CD14-positive monocyte (primary cell): Measurements from ENCODE around the gene MYO5B. TPM values are rescaled to one million over a fixed set of nuclear protein-coding genes. Genes with fewer than 3 reads are reported as not detected.

Experiments
- DNase-seq, 3 donors: peaks; one replicate each; pipeline ENCODE4 v3.0.0-alpha.2; 2011 to 2022
- H2AFZ ChIP-seq: 2 replicates; pipeline ENCODE4 v1.6.0; 2012; ENCODE audit warnings: mild to moderate bottlenecking, low read depth, low read length, inconsistent platforms; ENCODE audit not compliant: insufficient read depth, poor library complexity, severe bottlenecking
- H3K27ac ChIP-seq, 2 donors: 1 replicate in 1 of 2; 2 replicates in 1 of 2; pipeline ENCODE4 v1.5.1; 2012 to 2013; ENCODE audit warnings: low read length in 2 of 2, control low read depth in 1 of 2, inconsistent platforms in 1 of 2, low read depth in 1 of 2, mild to moderate bottlenecking in 1 of 2
- H3K27me3 ChIP-seq, 2 donors: one replicate each; pipeline versions ENCODE4 v1.6.0 to v1.6.1; 2011 to 2013; ENCODE audit warnings: low read length in 2 of 2; ENCODE audit not compliant: control insufficient read depth in 2 of 2, insufficient read depth in 2 of 2
- H3K36me3 ChIP-seq, 2 donors: replicated peaks in 1 of 2; 1 replicate in 1 of 2; 2 replicates in 1 of 2; pipeline versions ENCODE4 v1.5.1 to v1.6.1; 2012 to 2013; ENCODE audit warnings: low read length in 2 of 2, control low read depth in 1 of 2, inconsistent platforms in 1 of 2, mild to moderate bottlenecking in 1 of 2; ENCODE audit not compliant: insufficient read depth in 2 of 2, control insufficient read depth in 1 of 2
- H3K4me1 ChIP-seq, 2 donors: 1 replicate in 1 of 2; 2 replicates in 1 of 2; pipeline versions ENCODE4 v1.5.1 to v1.6.1; 2012 to 2013; ENCODE audit warnings: low read length in 2 of 2, control low read depth in 1 of 2, inconsistent platforms in 1 of 2, mild to moderate bottlenecking in 1 of 2, moderate library complexity in 1 of 2; ENCODE audit not compliant: insufficient read depth in 2 of 2, control insufficient read depth in 1 of 2
- H3K4me2 ChIP-seq: replicated peaks from 2 replicates; pipeline ENCODE3; 2012; ENCODE audit warnings: low read length, moderate library complexity, mild to moderate bottlenecking; ENCODE audit not compliant: poor library complexity, severe bottlenecking; ENCODE audit errors: extremely low read depth
- H3K4me3 ChIP-seq, 3 experiments: fragments of 200-600 bp in 1 of 3; sonication (generic) in 1 of 3; replicated peaks in 1 of 3; 1 replicate in 2 of 3; 2 replicates in 1 of 3; pipeline ENCODE4 v1.5.1; 2011 to 2013; ENCODE audit warnings: low read length in 3 of 3, mild to moderate bottlenecking in 3 of 3, control low read depth in 2 of 3, low read depth in 2 of 3, inconsistent platforms in 1 of 3, moderate library complexity in 1 of 3
- H3K79me2 ChIP-seq: 2 replicates; pipeline ENCODE4 v1.6.0; 2012; ENCODE audit warnings: mild to moderate bottlenecking, control low read depth, inconsistent platforms, low read length, moderate library complexity; ENCODE audit not compliant: insufficient read depth
- H3K9ac ChIP-seq: 2 replicates; pipeline ENCODE4 v1.6.0; 2017; ENCODE audit warnings: low read length, mild to moderate bottlenecking; ENCODE audit not compliant: insufficient read depth, poor library complexity, severe bottlenecking
- H3K9me3 ChIP-seq, 2 donors: replicated peaks in 1 of 2; 1 replicate in 1 of 2; 2 replicates in 1 of 2; pipeline versions ENCODE4 v1.5.1 to v1.6.1; 2012 to 2013; ENCODE audit warnings: low read length in 2 of 2, control low read depth in 1 of 2; ENCODE audit not compliant: control insufficient read depth in 1 of 2, insufficient read depth in 1 of 2
- H4K20me1 ChIP-seq: 2 replicates; pipeline ENCODE4 v1.6.0; 2012; ENCODE audit warnings: mild to moderate bottlenecking, low read length, control low read depth, moderate library complexity; ENCODE audit not compliant: insufficient read depth
- H3K27ac Mint-ChIP-seq, 7 donors: one replicate each; pipeline ENCODE4 v1.8.0; 2020; ENCODE audit warnings: mild to moderate bottlenecking in 7 of 7, mixed read lengths in 7 of 7, moderate library complexity in 6 of 7, inconsistent platforms in 2 of 7
- H3K27me3 Mint-ChIP-seq, 3 donors: one replicate each; pipeline ENCODE4 v1.8.0; 2021 to 2022; ENCODE audit warnings: low read depth in 3 of 3, mild to moderate bottlenecking in 3 of 3, mixed read lengths in 3 of 3, moderate library complexity in 3 of 3, inconsistent platforms in 1 of 3
- H3K36me3 Mint-ChIP-seq, 2 donors: one replicate each; pipeline ENCODE4 v1.8.0; 2020; ENCODE audit warnings: mixed read lengths in 2 of 2, inconsistent platforms in 1 of 2, mild to moderate bottlenecking in 1 of 2
- H3K4me1 Mint-ChIP-seq: one replicate; pipeline ENCODE4 v1.8.0; 2020; ENCODE audit warnings: mild to moderate bottlenecking, mixed read lengths
- H3K4me3 Mint-ChIP-seq, 2 donors: one replicate each; pipeline ENCODE4 v1.8.0; 2020; ENCODE audit warnings: mild to moderate bottlenecking in 2 of 2, mixed read lengths in 2 of 2, moderate library complexity in 1 of 2
- H3K9me3 Mint-ChIP-seq, 7 donors: one replicate each; pipeline ENCODE4 v1.8.0; 2020 to 2022; ENCODE audit warnings: mixed read lengths in 7 of 7, mild to moderate bottlenecking in 6 of 7, moderate library complexity in 6 of 7, inconsistent platforms in 2 of 7
- CTCF ChIP-seq: fragments of 200-600 bp; IDR thresholded peaks from one replicate; pipeline ENCODE4 v1.8.0; 2022; ENCODE audit warnings: antibody characterized with exemption, mild to moderate bottlenecking
- WGBS: methylation state at CpG from one replicate; pipeline ENCODE4 v1.1.5; 2013; ENCODE audit warnings: missing lambda C conversion rate; ENCODE audit not compliant: insufficient coverage; 5-methylcytosine and 5-hydroxymethylcytosine counted together
- intact Hi-C, 2 donors: fragments of 100-400 bp; cut with micrococcal nuclease; formaldehyde crosslinking; loops; one replicate each; pipeline versions ENCODE4 v1.15.0 to v1.15.1; 2023
- polyA plus RNA-seq, 3 donors: library from polyadenylated mRNA; depleted of rRNA in 1 of 3; unstranded in 2 of 3; stranded (reverse) in 1 of 3; fragments of 300-500 nt in 2 of 3; fragments of >200 nt in 1 of 3; fragmentation: Illumina TruSeq in 2 of 3; gene quantifications; 1 replicate in 2 of 3; 2 replicates in 1 of 3; pipeline ENCODE4 v1.2.3, GENCODE V29; 2012 to 2021

MYO5B gene
- polyA plus RNA-seq, 3 donors, result 0.04 TPM; not detected in 2

- no peak overlapping the region for H3K4me3 Mint-ChIP-seq
- WGBS, result 84% methylated on average over 2 of the region's 4 CpGs
- DNase-seq, result no peak
- H3K27ac Mint-ChIP-seq, result no peak overlapping the region
- Histone ChIP-seq H3K36me3 (no peaks in the 10 kb centered on the region), H3K27me3 (no peaks in the 10 kb centered on the region), H3K79me2 (no peaks in the 10 kb centered on the region), H3K4me3 (no peak overlapping the region), H3K9me3 (no peaks in the 10 kb centered on the region), H3K9ac (no peak overlapping the region), H3K4me1 (no peaks in the 10 kb centered on the region), H2AFZ (no peak overlapping the region), H4K20me1 (no peaks in the 10 kb centered on the region), H3K4me2 (no peak overlapping the region), H3K27ac (no peak overlapping the region)
- no peaks in the 10 kb centered on the region for H3K4me1 Mint-ChIP-seq
- H3K9me3 Mint-ChIP-seq, result no peaks in the 10 kb centered on the region
- H3K36me3 Mint-ChIP-seq, result no peaks in the 10 kb centered on the region
- no peak for TF ChIP-seq CTCF
- intact Hi-C loops, result loop anchor here in 1 of 2 donors (5.0 kb wide), 1 partner anchor 339 kb away; no protein-coding TSS in a partner anchor
- H3K27me3 Mint-ChIP-seq, result peaks cover 4 to 8% (median 5%) of the 10 kb centered on the region in 3 donors
Measured at GRCh38 chr18:49851624-49852023, 343.3 kb downstream of the MYO5B start.

- H4K20me1 ChIP-seq, result no peaks in the 10 kb centered on the region
- H3K4me3 ChIP-seq, result no peak overlapping the region
- intact Hi-C loops, result loop anchor here in 1 of 2 donors (5.0 kb wide), 1 partner anchor 338 kb away; no protein-coding TSS in a partner anchor
- Mint-ChIP-seq H3K27ac (no peak overlapping the region), H3K4me1 (no peaks in the 10 kb centered on the region), H3K4me3 (no peak overlapping the region), H3K27me3 (peaks cover 4 to 8% (median 5%) of the 10 kb centered on the region in 3 donors), H3K36me3 (no peaks in the 10 kb centered on the region), H3K9me3 (no peaks in the 10 kb centered on the region)
- H3K4me1 ChIP-seq, result no peaks in the 10 kb centered on the region
- 91% methylated on average over 8 of the region's 8 CpGs for WGBS
- H2AFZ ChIP-seq, result no peak overlapping the region
- no peak overlapping the region for H3K4me2 ChIP-seq
- no peaks in the 10 kb centered on the region for H3K27me3 ChIP-seq
- TF ChIP-seq CTCF, result no peak
- no peak overlapping the region for H3K27ac ChIP-seq
- H3K9ac ChIP-seq, result no peak overlapping the region
- H3K36me3 ChIP-seq, result no peaks in the 10 kb centered on the region
- no peaks in the 10 kb centered on the region for H3K79me2 ChIP-seq
- H3K9me3 ChIP-seq, result no peaks in the 10 kb centered on the region
- DNase-seq, result no peak
Measured at GRCh38 chr18:49850636-49851035, 344.3 kb downstream of the MYO5B start.
